Omental fat pad (tissue), 4 donors: ENCODE measurements around the gene STAM. TPM values are rescaled to one million over a fixed set of nuclear protein-coding genes. Genes with fewer than 3 reads are reported as not detected.

Experiments
- ATAC-seq: fragments of 150-250 bp; one replicate; pipeline ENCODE4 v1.9.1; 2016; ENCODE audit warnings: mild to moderate bottlenecking, moderate library complexity; ENCODE audit not compliant: low FRiP score
- DNase-seq: peaks from one replicate; pipeline ENCODE4 v3.0.0-alpha.2; 2019; ENCODE audit warnings: low spot score
- total RNA-seq, 4 donors: library from RNA; depleted of rRNA; stranded (reverse); fragments of >200 nt; gene quantifications; one replicate each; pipeline ENCODE4 v1.1.0, GENCODE V29; 2016
- TF ChIP-seq, protein P1 (sequence below), 3 donors: fragments of 450-650 bp; IDR thresholded peaks; one replicate each; pipeline ENCODE4 v1.5.1; 2016 to 2017; ENCODE audit warnings: antibody characterized with exemption in 3 of 3, mild to moderate bottlenecking in 3 of 3, moderate library complexity in 2 of 3

The STAM gene
- total RNA-seq, 4 donors from 2014 or later, result 19.1 to 28.1 (median 22.1) TPM

DNA sequence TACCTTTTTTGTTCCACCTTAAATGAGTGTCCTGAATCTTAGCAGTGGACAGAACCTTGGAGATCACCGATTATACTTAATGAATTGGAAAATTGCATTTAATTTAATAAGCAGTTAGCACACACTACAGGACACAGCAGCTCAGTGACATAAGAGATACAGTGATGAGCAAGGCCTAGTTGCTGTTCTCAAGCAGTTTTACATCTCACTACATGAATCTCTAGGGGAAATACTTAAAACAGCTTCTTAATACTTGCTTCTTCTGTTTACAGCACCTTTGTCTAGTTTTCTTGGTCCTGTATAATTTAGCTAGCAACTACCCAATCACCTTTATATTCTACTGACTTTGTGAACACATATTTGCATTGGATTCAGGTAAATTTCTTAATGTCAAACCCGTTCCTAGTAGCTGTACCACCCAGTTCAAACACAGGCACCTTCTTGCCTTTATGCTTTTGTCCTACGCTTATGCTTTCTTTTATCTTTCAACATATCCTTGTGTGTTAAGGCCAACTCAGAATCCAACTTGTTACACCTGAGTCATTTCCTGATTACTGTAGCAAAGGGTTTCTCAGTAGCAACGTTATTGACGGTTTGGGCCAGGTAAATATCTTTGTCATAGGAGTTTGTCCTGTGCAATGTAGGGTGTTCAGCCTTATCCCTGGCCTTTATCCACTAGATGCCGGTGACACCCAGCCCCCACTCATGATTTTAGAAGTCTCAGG, 1.8 kb downstream of the STAM start:
- no peak for ATAC-seq
- TF ChIP-seq, protein P1, sequence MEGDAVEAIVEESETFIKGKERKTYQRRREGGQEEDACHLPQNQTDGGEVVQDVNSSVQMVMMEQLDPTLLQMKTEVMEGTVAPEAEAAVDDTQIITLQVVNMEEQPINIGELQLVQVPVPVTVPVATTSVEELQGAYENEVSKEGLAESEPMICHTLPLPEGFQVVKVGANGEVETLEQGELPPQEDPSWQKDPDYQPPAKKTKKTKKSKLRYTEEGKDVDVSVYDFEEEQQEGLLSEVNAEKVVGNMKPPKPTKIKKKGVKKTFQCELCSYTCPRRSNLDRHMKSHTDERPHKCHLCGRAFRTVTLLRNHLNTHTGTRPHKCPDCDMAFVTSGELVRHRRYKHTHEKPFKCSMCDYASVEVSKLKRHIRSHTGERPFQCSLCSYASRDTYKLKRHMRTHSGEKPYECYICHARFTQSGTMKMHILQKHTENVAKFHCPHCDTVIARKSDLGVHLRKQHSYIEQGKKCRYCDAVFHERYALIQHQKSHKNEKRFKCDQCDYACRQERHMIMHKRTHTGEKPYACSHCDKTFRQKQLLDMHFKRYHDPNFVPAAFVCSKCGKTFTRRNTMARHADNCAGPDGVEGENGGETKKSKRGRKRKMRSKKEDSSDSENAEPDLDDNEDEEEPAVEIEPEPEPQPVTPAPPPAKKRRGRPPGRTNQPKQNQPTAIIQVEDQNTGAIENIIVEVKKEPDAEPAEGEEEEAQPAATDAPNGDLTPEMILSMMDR (IDR thresholded peaks at IDR 0.05), result no peak
- DNase-seq, result no peak

DNA sequence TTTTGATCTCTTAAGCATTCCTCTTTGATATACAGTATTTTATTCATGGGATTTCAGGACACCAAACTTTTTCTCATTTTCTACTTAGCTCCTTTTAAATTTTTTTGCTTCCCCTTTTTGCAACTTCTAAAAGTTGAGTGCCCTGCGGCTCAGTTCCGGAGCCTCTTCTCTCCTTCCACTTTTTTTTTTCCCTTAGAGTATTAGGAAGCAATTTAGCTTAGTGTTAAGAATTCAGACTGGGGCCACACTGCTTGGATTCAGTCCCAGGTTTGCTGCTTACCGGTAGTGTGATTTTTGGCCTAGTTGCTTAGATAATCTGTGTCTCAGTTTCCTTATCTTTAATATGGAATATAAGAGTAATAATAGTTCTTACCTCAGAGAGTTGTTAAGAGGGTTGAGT, 3.4 kb downstream of the STAM start:
- no peak for ATAC-seq
- TF ChIP-seq, protein P1 (IDR thresholded peaks at IDR 0.05), result no peak

DNA sequence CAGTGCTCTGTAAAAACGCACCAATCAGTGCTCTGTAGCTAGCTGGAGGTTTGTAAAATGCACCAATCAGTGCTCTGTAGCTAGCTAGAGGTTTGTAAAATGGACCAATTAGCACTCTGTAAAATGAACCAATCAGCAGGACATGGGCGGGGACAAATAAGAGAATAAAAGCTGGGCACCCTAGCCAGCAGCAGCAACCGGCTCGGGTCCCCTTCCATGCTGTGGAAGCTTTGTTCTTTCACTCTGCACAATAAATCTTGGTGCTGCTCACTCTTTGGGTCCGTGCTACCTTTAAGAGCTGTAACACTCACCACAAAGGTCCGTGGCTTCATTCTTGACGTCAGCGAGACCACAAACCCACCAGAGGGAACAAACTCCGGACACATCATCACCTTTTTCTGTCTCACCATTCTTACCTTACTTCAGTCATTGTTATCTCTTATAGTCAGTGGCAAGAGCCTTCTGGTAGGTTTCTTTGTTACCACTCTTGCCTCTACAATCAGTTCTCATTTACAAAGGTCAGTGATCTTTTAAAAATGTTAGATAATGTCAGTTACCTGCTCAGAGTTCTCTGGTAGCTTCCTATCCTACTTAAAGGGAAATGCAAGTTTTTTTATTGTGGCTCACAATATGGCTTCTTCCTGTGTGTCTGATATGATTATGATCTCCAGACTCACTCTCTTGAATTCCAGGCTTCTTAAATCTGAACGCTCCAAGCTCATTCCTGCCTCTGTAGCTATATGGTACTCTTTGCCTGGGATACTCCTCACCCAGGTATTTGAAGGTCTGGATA, 4.5 kb downstream of the STAM start:
- DNase-seq, result no peak
- no peak for ATAC-seq
- TF ChIP-seq, protein P1 (IDR thresholded peaks at IDR 0.05), result no peak

More for the DNA sequence above, 3.4 kb downstream of the STAM start:
- no peak for DNase-seq

DNA sequence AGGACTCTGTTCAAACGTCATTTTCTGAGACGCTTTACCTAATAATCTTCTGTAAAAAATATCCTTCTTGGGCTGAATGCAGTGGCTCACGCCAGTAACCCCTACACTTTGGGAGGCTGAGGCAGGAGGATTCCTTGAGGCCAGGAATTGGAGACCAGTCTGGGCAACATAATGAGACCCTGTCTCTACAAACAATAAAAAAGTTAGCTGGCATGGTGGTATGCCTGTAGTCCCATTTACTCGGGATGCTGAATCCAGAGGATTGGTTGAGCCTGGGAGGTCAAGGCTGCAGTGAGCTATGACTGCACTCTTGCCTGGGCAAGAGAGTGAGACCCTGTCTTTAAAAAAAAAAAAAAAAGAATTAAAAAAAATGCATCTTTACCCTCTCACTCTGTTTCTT, 5.1 kb downstream of the STAM start:
- DNase-seq, result no peak
- TF ChIP-seq, protein P1 (IDR thresholded peaks at IDR 0.05), result no peak
- ATAC-seq, result no peak

DNA sequence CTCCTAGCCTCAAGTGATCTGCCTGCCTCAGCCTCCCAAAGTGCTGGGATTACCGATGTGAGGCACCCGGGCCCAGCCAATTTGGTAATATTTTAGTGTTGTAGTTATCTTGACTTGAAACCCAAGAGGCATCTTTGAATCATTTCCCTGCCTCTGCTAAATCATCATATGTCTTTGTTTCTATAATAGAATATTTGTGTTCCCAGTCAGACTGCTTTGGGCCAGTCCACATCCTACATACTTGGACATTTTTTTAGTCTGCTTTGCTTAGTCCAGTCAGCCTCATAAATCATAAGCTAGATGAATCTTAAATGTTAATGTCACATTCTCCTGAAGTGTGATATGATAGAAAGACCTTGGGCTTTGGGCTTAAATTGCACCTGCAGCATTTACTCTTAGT, 5.9 kb downstream of the STAM start:
- ATAC-seq (peak; percentile 15), DNase-seq (no peak)
- TF ChIP-seq, protein P1 (IDR thresholded peaks at IDR 0.05), result no peak

DNA sequence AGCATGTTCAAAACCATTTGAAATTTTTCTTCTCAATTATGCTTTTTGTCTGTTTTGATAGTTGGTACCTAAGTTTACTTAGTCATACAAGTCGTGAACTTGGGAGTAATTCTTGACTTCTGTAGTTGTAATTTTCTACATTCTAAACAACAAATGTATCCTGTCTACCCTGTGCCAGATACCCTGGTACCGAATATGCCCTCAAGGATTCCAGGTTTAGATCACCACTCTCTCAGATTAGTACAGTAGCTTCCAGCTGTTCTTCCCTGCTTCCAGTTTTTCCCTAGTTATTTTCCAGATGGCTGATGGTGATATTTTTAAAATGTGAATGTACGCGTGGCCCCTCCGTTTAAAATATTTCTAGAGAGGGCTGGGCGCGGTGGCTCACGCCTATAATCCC, 6.5 kb downstream of the STAM start:
- ATAC-seq (no peak), DNase-seq (no peak)
- TF ChIP-seq, protein P1 (IDR thresholded peaks at IDR 0.05), result no peak
